Kidney (tissue), 14 donors: ENCODE data around the gene NRAP. TPM values are rescaled to one million over a fixed set of nuclear protein-coding genes. Genes with fewer than 3 reads are reported as not detected.

Source experiments
- DNase-seq, 5 donors: peaks; one replicate each; pipeline ENCODE4 v3.0.0-alpha.2; 2013 to 2020
- FAIRE-seq: peaks from 2 replicates; lab custom pipeline; 2012; peaks lifted over from hg19 to GRCh38; lab: Jason Lieb, UNC
- H3K27ac ChIP-seq, 2 donors: one replicate each; pipeline ENCODE4 v1.7.0; 2013; ENCODE audit warnings: low read depth in 2 of 2, low read length in 2 of 2, inconsistent platforms in 1 of 2
- H3K27me3 ChIP-seq: one replicate; pipeline ENCODE4 v1.7.1; 2013; ENCODE audit warnings: low read length, inconsistent platforms; ENCODE audit not compliant: control insufficient read depth, insufficient read depth
- H3K36me3 ChIP-seq, 3 donors: one replicate each; pipeline versions ENCODE4 v1.7.0 to v1.7.1; 2013; ENCODE audit warnings: low read length in 3 of 3, control low read depth in 1 of 3, inconsistent platforms in 1 of 3; ENCODE audit not compliant: insufficient read depth in 3 of 3, control insufficient read depth in 2 of 3
- H3K4me1 ChIP-seq, 3 donors: one replicate each; pipeline versions ENCODE4 v1.7.0 to v1.7.1; 2013; ENCODE audit warnings: low read length in 3 of 3, inconsistent platforms in 1 of 3, low read depth in 1 of 3; ENCODE audit not compliant: control insufficient read depth in 2 of 3, insufficient read depth in 2 of 3
- H3K4me3 ChIP-seq, 3 donors: one replicate each; pipeline versions ENCODE4 v1.7.0 to v1.8.1; 2013; ENCODE audit warnings: low read length in 3 of 3, control low read depth in 1 of 3, inconsistent platforms in 1 of 3
- H3K9ac ChIP-seq, 3 donors: one replicate each; pipeline versions ENCODE4 v1.7.0 to v1.7.1; 2013; ENCODE audit warnings: low read length in 3 of 3, control low read depth in 1 of 3, inconsistent platforms in 1 of 3
- H3K9me3 ChIP-seq, 3 donors: one replicate each; pipeline versions ENCODE4 v1.7.0 to v1.7.1; 2013; ENCODE audit warnings: low read length in 3 of 3, control low read depth in 1 of 3, inconsistent platforms in 1 of 3; ENCODE audit not compliant: control insufficient read depth in 2 of 3, insufficient read depth in 1 of 3
- CTCF ChIP-seq: IDR thresholded peaks from 3 replicates; pipeline ENCODE4 v1.5.1; 2012; ENCODE audit warnings: mild to moderate bottlenecking, moderate library complexity, borderline replicate concordance; ENCODE audit not compliant: insufficient read depth; ENCODE audit errors: extremely low read depth
- intact Hi-C: fragments of 100-400 bp; cut with DNase I; formaldehyde crosslinking; loops from one replicate; pipeline ENCODE4 v1.11.1; 2022
- polyA plus RNA-seq: library from polyadenylated mRNA; stranded (reverse); fragments of 350-450 nt; fragmentation: Illumina TruSeq; extraction: RNeasy Lipid Tissue Mini Kit (QIAGEN cat#74804); gene quantifications from one replicate; pipeline ENCODE4 v1.2.3, GENCODE V29; 2014; ENCODE audit warnings: low read depth, low replicate concordance; ENCODE audit not compliant: insufficient read depth
- total RNA-seq: library from RNA; stranded (reverse); fragmentation: NEBNext Ultra II Directional; extraction: Animal tissue kit (Norgen Biotek cat#: 25700); gene quantifications from one replicate; pipeline ENCODE4 v1.2.1, GENCODE V29; 2021
- donor health status: control.
- donor health status: control.
- donor health status: control.
- donor health status: control.
- donor health status: control.
- donor health status: DM: yes; HTN: yes; CAD: no.
- donor health status: Normal renal cell carcinoma (clear cell type).

NRAP gene
- total and polyA plus RNA-seq, 2 donors from 2014 or later = not detected

- Histone ChIP-seq H3K27ac (no peak overlapping the region), H3K4me3 (no peak overlapping the region), H3K9me3 (peaks cover 0 to 6% (median 0%) of the 10 kb centered on the region in 3 donors), H3K9ac (no peak overlapping the region), H3K27me3 (no peaks in the 10 kb centered on the region), H3K36me3 (no peaks in the 10 kb centered on the region), H3K4me1 (no peaks in the 10 kb centered on the region)
- TF ChIP-seq CTCF = no peak
- DNase-seq (no peak), FAIRE-seq (no peak)
- intact Hi-C loops = no loop called here
These were observed 94.3 kb downstream of the NRAP start for GRCh38 chr10:113569576-113569975.

GRCh38 chr10:113566888-113567287 is 97.0 kb downstream of the NRAP start:
- no peak for FAIRE-seq
- no peak for DNase-seq
- peaks cover 0 to 3% (median 0%) of the 10 kb centered on the region in 3 donors for H3K4me1 ChIP-seq
- no peak overlapping the region for H3K9ac ChIP-seq
- H3K27ac ChIP-seq = no peak overlapping the region
- H3K36me3 ChIP-seq = no peaks in the 10 kb centered on the region
- peaks cover 0 to 6% (median 0%) of the 10 kb centered on the region in 3 donors for H3K9me3 ChIP-seq
- TF ChIP-seq CTCF = no peak
- H3K27me3 ChIP-seq = no peaks in the 10 kb centered on the region
- no peak overlapping the region for H3K4me3 ChIP-seq
- intact Hi-C loops = no loop called here

- no peak for TF ChIP-seq CTCF
- DNase-seq (no peak), FAIRE-seq (no peak)
- peaks cover 0 to 3% (median 0%) of the 10 kb centered on the region in 3 donors for H3K4me1 ChIP-seq
- H3K9ac ChIP-seq = no peak overlapping the region
- H3K36me3 ChIP-seq = no peaks in the 10 kb centered on the region
- H3K9me3 ChIP-seq = no peaks in the 10 kb centered on the region
- intact Hi-C loops = no loop called here
- no peak overlapping the region for H3K27ac ChIP-seq
- H3K4me3 ChIP-seq = no peak overlapping the region
- H3K27me3 ChIP-seq = no peaks in the 10 kb centered on the region
These were observed 98.5 kb downstream of the NRAP start for GRCh38 chr10:113565364-113565763.
